Endothelial cell of umbilical vein (primary cell): ENCODE data around the gene SLC12A7.

Source experiments
- CTCF ChIP-seq, 2 donors: IDR thresholded peaks; 1 replicate in 1 of 2; 2 replicates in 1 of 2; pipeline ENCODE4 v1.5.1; 2011; ENCODE audit warnings: low read length in 2 of 2, mild to moderate bottlenecking in 2 of 2, moderate library complexity in 2 of 2, control low read depth in 1 of 2, inconsistent platforms in 1 of 2, low read depth in 1 of 2; ENCODE audit not compliant: insufficient read depth in 1 of 2; ENCODE audit errors: extremely low read depth in 1 of 2
- EZH2 ChIP-seq: IDR thresholded peaks from 2 replicates; pipeline ENCODE4 v1.6.1; 2012; ENCODE audit warnings: borderline replicate concordance, low read depth, mild to moderate bottlenecking, moderate library complexity, low read length, inconsistent platforms; ENCODE audit not compliant: severe bottlenecking
- FOS ChIP-seq: IDR thresholded peaks from 2 replicates; pipeline ENCODE4 v1.6.1; 2011; ENCODE audit warnings: mild to moderate bottlenecking, low read length, moderate library complexity, borderline replicate concordance; ENCODE audit not compliant: insufficient read depth
- JUN ChIP-seq: IDR thresholded peaks from 2 replicates; pipeline ENCODE4 v1.6.1; 2011; ENCODE audit warnings: borderline replicate concordance, low read depth; ENCODE audit not compliant: insufficient read length, insufficient read depth
- POLR2A ChIP-seq: IDR thresholded peaks from 2 replicates; pipeline ENCODE4 v1.6.1; 2012; ENCODE audit warnings: low read depth, mild to moderate bottlenecking, control low read depth, low read length
- POLR2AphosphoS5 ChIP-seq: IDR thresholded peaks from 2 replicates; pipeline ENCODE4 v1.6.1; 2012; ENCODE audit warnings: low read depth, mild to moderate bottlenecking, control low read depth, low read length, moderate library complexity; ENCODE audit not compliant: insufficient read depth

- TF ChIP-seq CTCF (IDR thresholded peaks at IDR 0.05; ENCODE audit: extremely low read depth in 1 of 2, insufficient read depth in 1 of 2, low read depth in 1 of 2, low read length in 2 of 2) (no peak), EZH2 (no peak), POLR2A (no peak), JUN (no peak), FOS (no peak), POLR2AphosphoS5 (no peak)
Measured at GRCh38 chr5:1108865-1109174, 3.0 kb downstream of the SLC12A7 start.
